A673 (cell line): ENCODE data around the gene CBX1. TPM values are rescaled to one million over a fixed set of nuclear protein-coding genes. Genes with fewer than 3 reads are reported as not detected.

Source experiments
- BruUV-seq: library from RNA; stranded (reverse); fragments of 400-500 nt; replicated peaks from 2 replicates; lab custom pipeline; 2021; lab: Mats Ljungman, UMichigan
- CTCF ChIA-PET: fragments of 300-600 bp; sonication (Branson Sonifier 250); formaldehyde crosslinking; loops from one replicate; lab custom pipeline; 2022; ENCODE audit warnings: antibody characterized with exemption; lab: Charles Lee
- POLR2A ChIA-PET: fragments of 300-600 bp; sonication (Branson Sonifier 250); formaldehyde crosslinking; loops from one replicate; lab custom pipeline; 2022; ENCODE audit warnings: antibody characterized with exemption; ENCODE audit not compliant: low non-redundant PET; lab: Charles Lee
- DNase-seq: peaks from one replicate; pipeline ENCODE4 v3.0.0-alpha.2; 2015; ENCODE audit warnings: low spot score
- H3K27ac ChIP-seq: fragments of 200-600 bp; sonication (generic); 2 replicates; pipeline ENCODE4 v1.5.1; 2016; ENCODE audit warnings: mixed run types, low read depth, mild to moderate bottlenecking, mixed read lengths, antibody characterized with exemption, low read length; ENCODE audit not compliant: poor library complexity, severe bottlenecking
- H3K27me3 ChIP-seq: fragments of 200-600 bp; sonication (generic); replicated peaks from 2 replicates; pipeline ENCODE4 v1.6.1; 2017; ENCODE audit warnings: mixed run types, low read depth, mild to moderate bottlenecking, mixed read lengths, antibody characterized with exemption, low read length; ENCODE audit not compliant: insufficient read depth, poor library complexity
- H3K36me3 ChIP-seq: fragments of 200-600 bp; sonication (generic); 2 replicates; pipeline ENCODE4 v1.6.1; 2016; ENCODE audit warnings: mixed run types, mild to moderate bottlenecking, mixed read lengths, antibody characterized with exemption, low read length; ENCODE audit not compliant: insufficient read depth, poor library complexity, severe bottlenecking
- H3K4me1 ChIP-seq: fragments of 200-600 bp; sonication (generic); 2 replicates; pipeline ENCODE4 v1.6.1; 2017; ENCODE audit warnings: mixed run types, mild to moderate bottlenecking, mixed read lengths, antibody characterized with exemption, low read length; ENCODE audit not compliant: insufficient read depth, poor library complexity, severe bottlenecking
- H3K4me3 ChIP-seq: fragments of 200-600 bp; sonication (generic); 2 replicates; pipeline ENCODE4 v1.5.1; 2016; ENCODE audit warnings: low read depth, mixed run types, mild to moderate bottlenecking, mixed read lengths, low read length; ENCODE audit not compliant: poor library complexity, severe bottlenecking
- H3K9me3 ChIP-seq: fragments of 200-600 bp; sonication (generic); 2 replicates; pipeline ENCODE4 v1.6.1; 2016; ENCODE audit warnings: mixed run types, low read depth, mild to moderate bottlenecking, mixed read lengths, antibody characterized with exemption, low read length; ENCODE audit not compliant: poor library complexity, severe bottlenecking
- EZH2 ChIP-seq: fragments of 200-600 bp; sonication (generic); IDR thresholded peaks from 2 replicates; pipeline ENCODE4 v1.6.1; 2017; ENCODE audit warnings: borderline replicate concordance, low read depth, mild to moderate bottlenecking, mixed read lengths, antibody characterized with exemption, low read length; ENCODE audit not compliant: poor library complexity, severe bottlenecking
- intact Hi-C: fragments of 100-400 bp; cut with micrococcal nuclease; formaldehyde crosslinking; loops from one replicate; pipeline ENCODE4 v1.10.0; 2022; ENCODE audit not compliant: unreplicated experiment
- total RNA-seq: library from RNA; stranded (reverse); gene quantifications from 2 replicates; pipeline ENCODE4 v1.2.3, GENCODE V29; 2021
- TF ChIP-seq, protein P1 (sequence below): fragments of 300-800, 200-600 bp; sonication (generic); conservative IDR thresholded peaks from 2 replicates; pipeline ENCODE4 v1.5.1; 2017; ENCODE audit warnings: low read depth, mild to moderate bottlenecking, antibody characterized with exemption, low read length, moderate library complexity, mixed read lengths

CBX1 gene
- total RNA-seq, 1 experiment from 2014 or later, result 121 TPM

DNA sequence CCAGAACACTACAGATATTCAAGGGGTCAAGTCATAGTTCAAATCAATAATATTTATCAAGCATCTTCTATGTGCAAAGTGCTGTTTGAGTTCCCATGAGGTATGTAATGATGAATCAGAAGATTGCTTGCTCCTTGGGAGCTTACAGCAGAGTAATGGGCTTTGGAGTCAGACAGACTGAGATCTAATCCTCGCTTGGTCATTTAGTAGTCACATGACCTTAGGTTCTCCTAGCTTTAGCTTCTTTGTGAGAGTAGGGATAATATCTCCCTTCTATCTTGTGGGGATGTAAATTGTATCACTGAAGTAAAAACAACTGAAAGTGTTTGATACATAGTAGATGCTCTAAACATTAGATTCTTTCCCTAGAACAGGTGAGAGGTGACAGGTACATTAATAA lies 36.4 kb upstream of the CBX1 start:
- no peaks in the 10 kb centered on the region for H3K9me3 ChIP-seq
- no peaks in the 10 kb centered on the region for H3K4me1 ChIP-seq
- intact Hi-C loops, result no loop called here
- no peaks in the 10 kb centered on the region for H3K36me3 ChIP-seq
- DNase-seq, result no peak
- H3K4me3 ChIP-seq, result no peak overlapping the region
- no peaks in the 10 kb centered on the region for H3K27me3 ChIP-seq
- BruUV-seq, result no TSS peak
- ChIA-PET POLR2A (no interaction called here), CTCF (interaction anchor here (0.6 kb wide), 1 partner anchor 410 kb away, joined by 3 read pairs; no protein-coding TSS in a partner anchor)
- TF ChIP-seq, protein P1, sequence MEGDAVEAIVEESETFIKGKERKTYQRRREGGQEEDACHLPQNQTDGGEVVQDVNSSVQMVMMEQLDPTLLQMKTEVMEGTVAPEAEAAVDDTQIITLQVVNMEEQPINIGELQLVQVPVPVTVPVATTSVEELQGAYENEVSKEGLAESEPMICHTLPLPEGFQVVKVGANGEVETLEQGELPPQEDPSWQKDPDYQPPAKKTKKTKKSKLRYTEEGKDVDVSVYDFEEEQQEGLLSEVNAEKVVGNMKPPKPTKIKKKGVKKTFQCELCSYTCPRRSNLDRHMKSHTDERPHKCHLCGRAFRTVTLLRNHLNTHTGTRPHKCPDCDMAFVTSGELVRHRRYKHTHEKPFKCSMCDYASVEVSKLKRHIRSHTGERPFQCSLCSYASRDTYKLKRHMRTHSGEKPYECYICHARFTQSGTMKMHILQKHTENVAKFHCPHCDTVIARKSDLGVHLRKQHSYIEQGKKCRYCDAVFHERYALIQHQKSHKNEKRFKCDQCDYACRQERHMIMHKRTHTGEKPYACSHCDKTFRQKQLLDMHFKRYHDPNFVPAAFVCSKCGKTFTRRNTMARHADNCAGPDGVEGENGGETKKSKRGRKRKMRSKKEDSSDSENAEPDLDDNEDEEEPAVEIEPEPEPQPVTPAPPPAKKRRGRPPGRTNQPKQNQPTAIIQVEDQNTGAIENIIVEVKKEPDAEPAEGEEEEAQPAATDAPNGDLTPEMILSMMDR, result no peak
- no peak for TF ChIP-seq EZH2
- H3K27ac ChIP-seq, result no peak overlapping the region

DNA sequence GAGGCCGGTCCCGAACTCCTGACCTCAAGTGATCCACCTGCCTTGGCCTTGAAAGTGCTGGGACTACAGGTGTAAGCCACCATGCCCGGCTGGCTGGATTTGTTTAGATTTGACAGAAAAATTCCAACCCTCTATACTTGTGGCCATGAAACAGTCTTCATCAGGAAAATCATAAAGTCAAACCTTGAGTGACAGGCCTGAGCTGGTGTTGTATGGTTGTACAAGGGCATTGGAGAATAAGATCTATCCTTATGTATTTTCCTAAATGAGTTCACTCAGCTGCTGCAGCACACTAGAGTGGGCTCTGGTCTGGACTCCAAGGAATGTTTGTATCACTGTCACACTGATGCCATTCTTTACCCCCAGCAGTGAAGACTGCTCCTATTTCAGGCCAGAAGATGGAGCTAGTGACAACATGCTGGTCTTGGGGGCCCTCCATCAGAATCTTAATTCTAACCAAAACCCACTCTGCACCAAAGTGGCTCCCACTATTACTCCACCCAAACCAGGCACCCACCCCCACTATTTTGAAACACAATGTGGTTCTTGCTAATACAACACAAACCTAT lies 33.7 kb upstream of the CBX1 start:
- intact Hi-C loops, result loop anchor here (2.0 kb wide), 1 partner anchor 484 kb away; no protein-coding TSS in a partner anchor
- Histone ChIP-seq H3K4me3 (no peak overlapping the region), H3K9me3 (no peaks in the 10 kb centered on the region), H3K27ac (no peak overlapping the region), H3K4me1 (no peaks in the 10 kb centered on the region), H3K27me3 (no peaks in the 10 kb centered on the region), H3K36me3 (no peaks in the 10 kb centered on the region)
- TF ChIP-seq, protein P1, result peak; percentile 70
- TF ChIP-seq EZH2, result no peak
- POLR2A ChIA-PET, result interaction anchor here (0.6 kb wide), 1 partner anchor 491 kb away, joined by 10 read pairs; no protein-coding TSS in a partner anchor
- BruUV-seq, result no TSS peak
- CTCF ChIA-PET, result interaction anchor here (0.6 to 1.1 kb wide), 6 partner anchors 14 to 744 kb away, joined by 3 to 4 read pairs (median 3); no protein-coding TSS in a partner anchor
- peak; percentile 49 for DNase-seq

DNA sequence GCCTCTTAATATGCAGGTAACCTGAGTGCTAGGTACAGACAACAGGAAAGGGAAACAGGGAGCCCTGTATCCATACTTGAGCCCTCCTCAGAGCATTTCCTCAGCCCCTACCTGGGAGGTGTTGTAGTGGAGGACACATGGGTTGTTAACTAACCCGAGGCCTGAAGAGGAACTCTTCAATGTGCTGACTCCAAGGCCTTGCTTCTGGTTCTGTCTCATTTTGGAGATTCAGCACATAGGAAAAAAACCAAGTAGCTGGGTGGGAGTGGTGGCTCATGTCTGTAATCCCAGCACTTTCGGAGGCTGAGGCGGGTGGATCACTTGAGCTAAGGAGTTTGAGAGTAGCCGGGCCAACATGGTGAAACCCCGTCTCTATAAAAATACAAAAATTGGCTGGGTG lies 31.1 kb upstream of the CBX1 start:
- Histone ChIP-seq H3K9me3 (no peaks in the 10 kb centered on the region), H3K4me3 (no peak overlapping the region), H3K27me3 (no peaks in the 10 kb centered on the region), H3K27ac (no peak overlapping the region), H3K36me3 (no peaks in the 10 kb centered on the region), H3K4me1 (no peaks in the 10 kb centered on the region)
- no peak for DNase-seq
- CTCF ChIA-PET, result no interaction called here
- BruUV-seq, result no TSS peak
- TF ChIP-seq, protein P1, result no peak
- no peak for TF ChIP-seq EZH2
- intact Hi-C loops, result no loop called here
- POLR2A ChIA-PET, result no interaction called here
